ENCODE data around the gene DNAJB7.

The DNAJB7 gene

GRCh38 chr22:40898850-40899357 lies 37.0 kb upstream of the DNAJB7 start:
- Histone ChIP-seq H3K36me3 (ENCODE audit: insufficient read depth, low read length) (no peaks in the 10 kb centered on the region), H3K4me2 (ENCODE audit: low read depth, low read length, poor library complexity, severe bottlenecking) (peak overlapping the region; percentile 51), H3F3A (ENCODE audit: low read depth) (no peaks in the 10 kb centered on the region), H3K27me3 (ENCODE audit: insufficient read depth, low read length, poor library complexity, severe bottlenecking) (no peaks in the 10 kb centered on the region), H3K9ac (ENCODE audit: low read depth, low read length, poor library complexity, severe bottlenecking) (peak overlapping the region; percentile 1), H2AFZ (ENCODE audit: low read length) (0 out of 2 replicates have a peak overlapping the region, but pooled peaks have one; percentile 7), H3K9me2 (replicated peaks; ENCODE audit: low read depth, low read length) (no peaks in the 10 kb centered on the region), H4K20me1 (ENCODE audit: insufficient read depth, low read length, poor library complexity, severe bottlenecking) (no peaks in the 10 kb centered on the region), H3K9me3 (ENCODE audit: insufficient read depth, low read depth, low read length) (no peaks in the 10 kb centered on the region), H3K79me2 (ENCODE audit: insufficient read depth, low read length) (no peaks in the 10 kb centered on the region), H3K4me3 (ENCODE audit: low read length, poor library complexity, severe bottlenecking) (peak overlapping the region; percentile 50), H3K4me1 (ENCODE audit: insufficient read depth, low read length, poor library complexity, severe bottlenecking) (peaks cover 5% of the 10 kb centered on the region)
- TF ChIP-seq EZH2phosphoT487 (IDR thresholded peaks at IDR 0.05; ENCODE audit: borderline replicate concordance) (no peak), CTCF (conservative IDR thresholded peaks at IDR 0.05; ENCODE audit: low read length) (peak; percentile 80)

DNA sequence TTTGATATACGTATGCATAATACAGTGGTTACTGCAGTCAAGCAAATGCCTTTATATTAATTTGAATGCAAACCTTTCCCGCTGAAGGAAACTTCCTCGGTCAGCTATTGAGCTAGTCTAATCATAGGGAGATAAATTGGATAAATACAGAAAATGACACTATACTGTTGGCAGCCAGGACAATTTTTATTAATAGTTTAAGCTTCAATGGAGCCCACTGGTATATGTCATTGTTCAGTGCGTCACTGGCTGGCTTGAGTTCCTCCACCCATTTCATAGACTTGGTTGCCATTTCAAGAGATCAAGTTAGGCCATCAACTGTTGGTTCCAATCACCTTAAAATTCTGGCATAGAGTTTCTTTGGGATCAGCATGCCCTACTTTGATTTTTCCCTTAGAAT lies 32.5 kb upstream of the DNAJB7 start:
- Histone ChIP-seq H3K4me2 (ENCODE audit: low read depth, low read length, poor library complexity, severe bottlenecking) (no peak overlapping the region), H3K9ac (ENCODE audit: low read depth, low read length, poor library complexity, severe bottlenecking) (no peak overlapping the region), H4K20me1 (ENCODE audit: insufficient read depth, low read length, poor library complexity, severe bottlenecking) (no peaks in the 10 kb centered on the region), H3K9me2 (replicated peaks; ENCODE audit: low read depth, low read length) (no peaks in the 10 kb centered on the region), H3K9me3 (ENCODE audit: insufficient read depth, low read depth, low read length) (no peaks in the 10 kb centered on the region), H3F3A (ENCODE audit: low read depth) (no peaks in the 10 kb centered on the region), H3K4me1 (ENCODE audit: insufficient read depth, low read length, poor library complexity, severe bottlenecking) (peaks cover 5% of the 10 kb centered on the region), H3K27me3 (ENCODE audit: insufficient read depth, low read length, poor library complexity, severe bottlenecking) (no peaks in the 10 kb centered on the region), H3K79me2 (ENCODE audit: insufficient read depth, low read length) (no peaks in the 10 kb centered on the region), H3K36me3 (ENCODE audit: insufficient read depth, low read length) (no peaks in the 10 kb centered on the region), H2AFZ (ENCODE audit: low read length) (no peak overlapping the region), H3K4me3 (ENCODE audit: low read length, poor library complexity, severe bottlenecking) (no peak overlapping the region)
- TF ChIP-seq CTCF (conservative IDR thresholded peaks at IDR 0.05; ENCODE audit: low read length) (no peak), EZH2phosphoT487 (IDR thresholded peaks at IDR 0.05; ENCODE audit: borderline replicate concordance) (no peak)

GRCh38 chr22:40890881-40891280 lies 29.0 kb upstream of the DNAJB7 start:
- H3K4me1 ChIP-seq (ENCODE audit: insufficient read depth, low read length, poor library complexity, severe bottlenecking) = no peaks in the 10 kb centered on the region
- peaks cover 11% of the 10 kb centered on the region; the same call in 1 of the 2 replicates for H3K36me3 ChIP-seq (ENCODE audit: insufficient read depth, low read length)
- H3F3A ChIP-seq (ENCODE audit: low read depth) = no peaks in the 10 kb centered on the region
- no peak for TF ChIP-seq EZH2phosphoT487 (IDR thresholded peaks at IDR 0.05; ENCODE audit: borderline replicate concordance)
- no peak for TF ChIP-seq CTCF (conservative IDR thresholded peaks at IDR 0.05; ENCODE audit: low read length)
- H3K9me3 ChIP-seq (ENCODE audit: insufficient read depth, low read depth, low read length) = no peaks in the 10 kb centered on the region
- H3K4me2 ChIP-seq (ENCODE audit: low read depth, low read length, poor library complexity, severe bottlenecking) = no peak overlapping the region
- H4K20me1 ChIP-seq (ENCODE audit: insufficient read depth, low read length, poor library complexity, severe bottlenecking) = no peaks in the 10 kb centered on the region
- H3K9me2 ChIP-seq (replicated peaks; ENCODE audit: low read depth, low read length) = no peaks in the 10 kb centered on the region
- H3K79me2 ChIP-seq (ENCODE audit: insufficient read depth, low read length) = no peaks in the 10 kb centered on the region
- H3K9ac ChIP-seq (ENCODE audit: low read depth, low read length, poor library complexity, severe bottlenecking) = no peak overlapping the region
- no peaks in the 10 kb centered on the region for H3K27me3 ChIP-seq (ENCODE audit: insufficient read depth, low read length, poor library complexity, severe bottlenecking)
- H2AFZ ChIP-seq (ENCODE audit: low read length) = no peak overlapping the region
- no peak overlapping the region for H3K4me3 ChIP-seq (ENCODE audit: low read length, poor library complexity, severe bottlenecking)

All from Loucy (cell line).